A673 (cell line): ENCODE measurements around the gene CETP.

Experiments used
- CTCF ChIP-seq: fragments of 300-800, 200-600 bp; sonication (generic); conservative IDR thresholded peaks from 2 replicates; pipeline ENCODE4 v1.5.1; 2017; ENCODE audit warnings: low read depth, mild to moderate bottlenecking, antibody characterized with exemption, low read length, moderate library complexity, mixed read lengths
- EZH2 ChIP-seq: fragments of 200-600 bp; sonication (generic); IDR thresholded peaks from 2 replicates; pipeline ENCODE4 v1.6.1; 2017; ENCODE audit warnings: borderline replicate concordance, low read depth, mild to moderate bottlenecking, mixed read lengths, antibody characterized with exemption, low read length; ENCODE audit not compliant: poor library complexity, severe bottlenecking

- TF ChIP-seq CTCF (no peak), EZH2 (no peak)
Measured at GRCh38 chr16:56977823-56978430, 16.2 kb downstream of the CETP start.
